Measurements from ENCODE around the gene MRPL37. TPM values are rescaled to one million over a fixed set of nuclear protein-coding genes. Genes with fewer than 3 reads are reported as not detected.

MRPL37 gene
- total RNA-seq, 2 donors from 2014 or later, result 84.5 to 95.8 TPM

DNA sequence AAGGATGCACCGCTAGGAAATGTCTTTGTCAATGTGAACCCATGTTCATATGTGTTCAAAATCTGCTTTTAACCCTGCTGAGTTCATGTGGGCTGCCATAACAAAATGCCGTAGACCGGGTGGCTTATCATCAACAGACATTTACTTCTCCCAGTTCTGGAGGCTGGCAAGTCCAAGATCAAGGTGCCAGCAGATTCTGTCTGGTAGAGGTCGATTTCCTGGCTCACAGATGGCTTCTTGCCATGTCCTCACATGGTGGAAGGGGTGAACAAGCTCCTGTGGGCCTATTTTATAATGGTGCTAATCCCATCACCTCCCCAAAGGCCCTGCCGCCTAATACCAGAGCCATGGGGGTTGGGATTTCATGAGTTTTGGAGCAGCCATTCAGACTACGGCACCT, 42.6 kb upstream of the MRPL37 start:
- H3K9me3 Mint-ChIP-seq, result no peaks in the 10 kb centered on the region
- H3K4me3 Mint-ChIP-seq, result no peak overlapping the region
- no peaks in the 10 kb centered on the region for H3K36me3 Mint-ChIP-seq (ENCODE audit: low read depth)
- Histone ChIP-seq H3K4me3 (ENCODE audit: low read length) (no peak overlapping the region), H3K27ac (ENCODE audit: low read depth, low read length) (no peak overlapping the region), H3K27me3 (ENCODE audit: control insufficient read depth, insufficient read depth, low read length, poor library complexity, severe bottlenecking) (no peaks in the 10 kb centered on the region), H3K9me3 (ENCODE audit: control insufficient read depth, low read length) (no peaks in the 10 kb centered on the region), H3K36me3 (ENCODE audit: control insufficient read depth, insufficient read depth, low read length) (no peaks in the 10 kb centered on the region), H3K9ac (ENCODE audit: extremely low read depth, low read length, poor library complexity, severe bottlenecking) (no peak overlapping the region), H3K4me1 (ENCODE audit: control insufficient read depth, insufficient read depth, low read length) (no peaks in the 10 kb centered on the region)
- WGBS, 2 experiments (ENCODE audit: insufficient coverage in 1 of 2, insufficient read length in 1 of 2), result 83 to 85% methylated on average over 5 to 6 of the region's 6 CpGs
- no peak overlapping the region for H3K27ac Mint-ChIP-seq
- peaks cover 13% of the 10 kb centered on the region for H3K4me1 Mint-ChIP-seq
- DNase-seq, result no peak
- TF ChIP-seq, protein P1, sequence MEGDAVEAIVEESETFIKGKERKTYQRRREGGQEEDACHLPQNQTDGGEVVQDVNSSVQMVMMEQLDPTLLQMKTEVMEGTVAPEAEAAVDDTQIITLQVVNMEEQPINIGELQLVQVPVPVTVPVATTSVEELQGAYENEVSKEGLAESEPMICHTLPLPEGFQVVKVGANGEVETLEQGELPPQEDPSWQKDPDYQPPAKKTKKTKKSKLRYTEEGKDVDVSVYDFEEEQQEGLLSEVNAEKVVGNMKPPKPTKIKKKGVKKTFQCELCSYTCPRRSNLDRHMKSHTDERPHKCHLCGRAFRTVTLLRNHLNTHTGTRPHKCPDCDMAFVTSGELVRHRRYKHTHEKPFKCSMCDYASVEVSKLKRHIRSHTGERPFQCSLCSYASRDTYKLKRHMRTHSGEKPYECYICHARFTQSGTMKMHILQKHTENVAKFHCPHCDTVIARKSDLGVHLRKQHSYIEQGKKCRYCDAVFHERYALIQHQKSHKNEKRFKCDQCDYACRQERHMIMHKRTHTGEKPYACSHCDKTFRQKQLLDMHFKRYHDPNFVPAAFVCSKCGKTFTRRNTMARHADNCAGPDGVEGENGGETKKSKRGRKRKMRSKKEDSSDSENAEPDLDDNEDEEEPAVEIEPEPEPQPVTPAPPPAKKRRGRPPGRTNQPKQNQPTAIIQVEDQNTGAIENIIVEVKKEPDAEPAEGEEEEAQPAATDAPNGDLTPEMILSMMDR (conservative IDR thresholded peaks at IDR 0.05), result no peak
- H3K27me3 Mint-ChIP-seq (ENCODE audit: insufficient read depth), result peaks cover 7% of the 10 kb centered on the region

DNA sequence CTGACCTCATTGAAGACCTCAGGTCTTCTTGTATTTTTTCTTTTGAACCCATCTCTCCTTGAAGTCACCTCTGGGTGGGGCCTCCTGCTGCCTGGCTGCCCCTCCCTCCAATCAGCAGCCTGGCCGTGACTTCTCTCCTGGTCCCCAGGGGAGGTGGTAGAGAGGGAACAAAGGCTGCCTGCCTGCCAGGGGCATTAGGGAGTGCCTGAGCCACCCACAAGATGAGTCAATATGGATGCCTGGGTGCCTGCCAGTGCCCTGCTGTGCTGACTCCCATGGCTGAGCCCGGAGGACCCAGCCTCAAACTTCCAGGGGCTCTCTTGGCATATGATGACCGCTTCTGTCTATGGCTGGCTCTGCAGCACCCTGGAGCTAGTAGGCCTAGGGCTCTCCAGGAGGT, 41.9 kb upstream of the MRPL37 start:
- Histone ChIP-seq H3K4me1 (ENCODE audit: control insufficient read depth, insufficient read depth, low read length) (no peaks in the 10 kb centered on the region), H3K27me3 (ENCODE audit: control insufficient read depth, insufficient read depth, low read length, poor library complexity, severe bottlenecking) (no peaks in the 10 kb centered on the region), H3K27ac (ENCODE audit: low read depth, low read length) (no peak overlapping the region), H3K9ac (ENCODE audit: extremely low read depth, low read length, poor library complexity, severe bottlenecking) (no peak overlapping the region), H3K4me3 (ENCODE audit: low read length) (no peak overlapping the region), H3K9me3 (ENCODE audit: control insufficient read depth, low read length) (no peaks in the 10 kb centered on the region), H3K36me3 (ENCODE audit: control insufficient read depth, insufficient read depth, low read length) (no peaks in the 10 kb centered on the region)
- Mint-ChIP-seq H3K4me3 (no peak overlapping the region), H3K27me3 (ENCODE audit: insufficient read depth) (peaks cover 7% of the 10 kb centered on the region), H3K9me3 (no peaks in the 10 kb centered on the region), H3K27ac (no peak overlapping the region), H3K4me1 (peaks cover 11% of the 10 kb centered on the region), H3K36me3 (ENCODE audit: low read depth) (no peaks in the 10 kb centered on the region)
- no peak for DNase-seq
- 91 to 100% methylated on average over 2 to 3 of the region's 3 CpGs for WGBS, 2 experiments (ENCODE audit: insufficient coverage in 1 of 2, insufficient read length in 1 of 2)
- TF ChIP-seq, protein P1 (conservative IDR thresholded peaks at IDR 0.05), result no peak

DNA sequence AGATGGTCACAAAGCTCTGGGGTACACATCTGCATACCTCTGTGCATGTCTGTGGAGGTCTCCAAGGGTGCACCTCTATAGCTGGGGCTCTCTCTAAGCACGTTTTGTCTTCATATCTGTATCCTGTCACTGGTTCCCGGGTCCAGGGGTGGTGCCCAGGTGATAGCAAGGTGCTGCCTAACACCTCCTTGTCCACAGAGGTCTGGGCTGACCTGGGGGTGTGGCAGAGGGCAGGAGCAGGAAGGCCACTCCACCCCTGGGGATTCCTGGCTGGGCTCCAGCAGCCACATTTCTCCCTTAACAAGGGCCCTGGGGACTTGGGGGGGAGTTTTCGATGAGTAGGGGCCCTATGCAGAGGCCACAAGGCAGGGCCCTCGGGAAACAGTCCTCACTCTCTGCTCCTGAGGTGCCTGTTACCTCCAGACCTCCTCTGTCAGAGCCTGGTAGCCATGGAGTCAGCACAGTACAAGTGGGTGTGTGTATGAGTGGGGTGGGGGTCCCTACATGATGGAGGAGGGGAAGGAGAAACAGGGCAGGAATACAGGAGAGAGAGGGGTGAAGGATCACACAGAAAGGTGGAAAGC, 40.1 kb upstream of the MRPL37 start:
- Histone ChIP-seq H3K9me3 (ENCODE audit: control insufficient read depth, low read length) (no peaks in the 10 kb centered on the region), H3K4me3 (ENCODE audit: low read length) (no peak overlapping the region), H3K27ac (ENCODE audit: low read depth, low read length) (no peak overlapping the region), H3K4me1 (ENCODE audit: control insufficient read depth, insufficient read depth, low read length) (no peaks in the 10 kb centered on the region), H3K36me3 (ENCODE audit: control insufficient read depth, insufficient read depth, low read length) (no peaks in the 10 kb centered on the region), H3K9ac (ENCODE audit: extremely low read depth, low read length, poor library complexity, severe bottlenecking) (no peak overlapping the region), H3K27me3 (ENCODE audit: control insufficient read depth, insufficient read depth, low read length, poor library complexity, severe bottlenecking) (no peaks in the 10 kb centered on the region)
- no peak overlapping the region for H3K4me3 Mint-ChIP-seq
- H3K27me3 Mint-ChIP-seq (ENCODE audit: insufficient read depth), result peaks cover 4% of the 10 kb centered on the region
- H3K4me1 Mint-ChIP-seq, result no peaks in the 10 kb centered on the region
- TF ChIP-seq, protein P1 (conservative IDR thresholded peaks at IDR 0.05), result no peak
- H3K27ac Mint-ChIP-seq, result no peak overlapping the region
- H3K36me3 Mint-ChIP-seq (ENCODE audit: low read depth), result no peaks in the 10 kb centered on the region
- 90 to 93% methylated on average over 3 to 4 of the region's 4 CpGs for WGBS, 2 experiments (ENCODE audit: insufficient coverage in 1 of 2, insufficient read length in 1 of 2)
- no peaks in the 10 kb centered on the region for H3K9me3 Mint-ChIP-seq
- no peak for DNase-seq
